Gastroesophageal sphincter (tissue), 3 donors: Measurements from ENCODE around the gene CTCF.

ENCODE experiments used
- POLR2A ChIP-seq, 2 donors: fragments of 450-650 bp; IDR thresholded peaks; one replicate each; pipeline ENCODE4 v1.6.1; 2017; ENCODE audit warnings: antibody characterized with exemption in 2 of 2, mild to moderate bottlenecking in 2 of 2, moderate library complexity in 1 of 2
- TF ChIP-seq, protein P1 (sequence below), 4 experiments: fragments of 200-600 bp in 2 of 4; fragments of 450-650 bp in 2 of 4; sonication (generic) in 1 of 4; IDR thresholded peaks; one replicate each; pipeline ENCODE4 v1.5.1; 2017 to 2019; ENCODE audit warnings: antibody characterized with exemption in 4 of 4, mild to moderate bottlenecking in 2 of 4, moderate library complexity in 2 of 4

DNA sequence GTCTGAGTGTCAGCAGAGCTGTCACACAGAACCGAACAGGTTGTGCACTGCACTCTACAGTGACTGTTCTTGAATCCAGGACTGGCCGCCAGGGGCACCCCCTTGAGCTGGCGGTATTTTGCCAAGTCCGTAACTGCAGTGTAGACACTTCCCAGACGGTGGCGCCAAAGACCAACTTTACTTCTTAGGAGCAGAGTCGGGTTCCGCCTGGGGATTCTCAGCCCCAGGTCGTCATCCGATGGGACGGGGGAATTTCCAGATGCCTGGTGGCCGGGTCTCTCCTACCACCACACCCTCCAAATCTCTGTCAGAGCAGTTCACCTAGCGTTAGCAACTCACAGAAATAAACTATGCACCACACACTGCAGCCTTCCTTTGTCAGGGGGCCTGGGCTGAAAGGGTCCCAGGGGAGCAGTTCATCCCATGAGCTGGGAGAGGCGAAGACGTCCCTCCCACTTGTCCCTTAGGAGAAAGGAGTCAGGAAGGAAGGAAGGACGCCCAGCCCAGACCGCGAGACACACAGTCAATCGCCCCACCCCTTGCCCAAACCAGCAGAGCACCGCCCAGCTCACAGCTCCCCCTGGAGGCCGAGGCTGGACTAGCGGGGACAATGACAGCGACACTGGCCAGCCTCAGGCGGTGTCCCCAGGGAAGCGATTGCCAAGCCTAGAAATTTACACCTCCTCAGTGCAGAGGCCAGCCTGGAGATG lies 41.1 kb upstream of the CTCF start:
- TF ChIP-seq POLR2A (IDR thresholded peaks at IDR 0.05): peak in 1 of 2 donors; percentile 18
- TF ChIP-seq, protein P1, sequence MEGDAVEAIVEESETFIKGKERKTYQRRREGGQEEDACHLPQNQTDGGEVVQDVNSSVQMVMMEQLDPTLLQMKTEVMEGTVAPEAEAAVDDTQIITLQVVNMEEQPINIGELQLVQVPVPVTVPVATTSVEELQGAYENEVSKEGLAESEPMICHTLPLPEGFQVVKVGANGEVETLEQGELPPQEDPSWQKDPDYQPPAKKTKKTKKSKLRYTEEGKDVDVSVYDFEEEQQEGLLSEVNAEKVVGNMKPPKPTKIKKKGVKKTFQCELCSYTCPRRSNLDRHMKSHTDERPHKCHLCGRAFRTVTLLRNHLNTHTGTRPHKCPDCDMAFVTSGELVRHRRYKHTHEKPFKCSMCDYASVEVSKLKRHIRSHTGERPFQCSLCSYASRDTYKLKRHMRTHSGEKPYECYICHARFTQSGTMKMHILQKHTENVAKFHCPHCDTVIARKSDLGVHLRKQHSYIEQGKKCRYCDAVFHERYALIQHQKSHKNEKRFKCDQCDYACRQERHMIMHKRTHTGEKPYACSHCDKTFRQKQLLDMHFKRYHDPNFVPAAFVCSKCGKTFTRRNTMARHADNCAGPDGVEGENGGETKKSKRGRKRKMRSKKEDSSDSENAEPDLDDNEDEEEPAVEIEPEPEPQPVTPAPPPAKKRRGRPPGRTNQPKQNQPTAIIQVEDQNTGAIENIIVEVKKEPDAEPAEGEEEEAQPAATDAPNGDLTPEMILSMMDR (IDR thresholded peaks at IDR 0.05): peak; percentile 69 to 99 (median 95)
